HG03060 (cell line): ENCODE data around the gene DGKG.

Source experiments
- ATAC-seq: cut with Tn5 transposase; IDR thresholded peaks from one replicate; pipeline ENCODE4 v1.9.1; 2021; ENCODE audit warnings: low read depth, moderate number of reproducible peaks; ENCODE audit not compliant: unreplicated experiment

DGKG gene

DNA sequence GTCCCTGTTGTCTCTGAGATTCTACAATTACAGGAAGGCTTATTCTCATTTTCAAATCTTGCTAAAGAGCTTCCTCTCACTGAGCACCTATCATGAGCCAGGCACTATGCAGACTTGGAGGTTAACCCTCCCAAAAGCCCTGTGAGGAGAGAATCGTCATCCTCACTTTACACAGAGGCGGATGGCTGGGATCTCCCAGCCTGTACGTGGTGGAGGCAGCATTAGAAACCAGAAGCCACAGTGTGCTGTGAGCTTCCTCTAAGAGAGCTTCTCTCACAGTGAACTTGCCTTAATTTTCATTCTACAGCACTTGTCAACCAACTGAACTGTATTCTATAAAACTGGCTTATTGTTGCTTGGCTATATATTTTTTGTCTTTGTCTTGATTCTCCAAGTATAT lies 6.1 kb upstream of the DGKG start:
- ATAC-seq, result no peak

DNA sequence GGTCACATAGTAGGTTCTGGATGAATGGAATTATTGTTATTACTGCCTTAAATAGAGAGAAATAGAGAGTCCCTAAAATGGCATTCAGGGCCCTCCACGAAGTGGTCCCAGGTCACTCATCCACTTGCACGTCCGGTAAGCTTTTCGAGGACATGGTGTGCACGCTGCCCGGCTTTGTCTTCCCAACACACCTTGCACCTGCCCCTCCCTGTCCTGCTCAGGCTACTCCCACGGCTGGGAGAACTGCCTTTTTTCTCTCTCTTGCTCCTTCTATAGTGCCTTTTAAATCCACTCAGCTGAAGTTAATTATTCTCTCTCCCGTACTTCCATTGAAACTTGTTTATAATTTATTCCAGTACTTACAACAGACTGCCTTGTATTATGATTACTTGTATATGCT lies 5.6 kb upstream of the DGKG start:
- no peak for ATAC-seq

DNA sequence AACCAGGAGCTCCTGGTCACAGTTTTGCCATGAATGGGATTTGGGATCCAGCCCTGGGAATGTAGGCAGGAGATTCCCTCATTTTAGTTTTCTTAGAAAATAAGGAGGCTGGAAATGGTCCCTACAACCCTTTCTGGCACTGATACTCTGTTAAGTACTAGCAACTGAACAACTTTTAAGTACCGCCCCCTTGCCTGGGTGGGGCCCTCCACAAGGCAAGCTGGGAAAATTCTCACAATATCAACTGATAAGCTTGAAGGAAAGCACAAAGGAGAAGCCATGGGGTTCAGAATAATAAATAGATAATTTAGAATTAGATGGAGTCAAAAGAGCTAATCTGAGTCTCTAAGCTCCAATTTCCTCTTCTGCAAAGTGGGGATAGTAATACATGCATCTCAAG lies 4.2 kb upstream of the DGKG start:
- ATAC-seq, result no peak

DNA sequence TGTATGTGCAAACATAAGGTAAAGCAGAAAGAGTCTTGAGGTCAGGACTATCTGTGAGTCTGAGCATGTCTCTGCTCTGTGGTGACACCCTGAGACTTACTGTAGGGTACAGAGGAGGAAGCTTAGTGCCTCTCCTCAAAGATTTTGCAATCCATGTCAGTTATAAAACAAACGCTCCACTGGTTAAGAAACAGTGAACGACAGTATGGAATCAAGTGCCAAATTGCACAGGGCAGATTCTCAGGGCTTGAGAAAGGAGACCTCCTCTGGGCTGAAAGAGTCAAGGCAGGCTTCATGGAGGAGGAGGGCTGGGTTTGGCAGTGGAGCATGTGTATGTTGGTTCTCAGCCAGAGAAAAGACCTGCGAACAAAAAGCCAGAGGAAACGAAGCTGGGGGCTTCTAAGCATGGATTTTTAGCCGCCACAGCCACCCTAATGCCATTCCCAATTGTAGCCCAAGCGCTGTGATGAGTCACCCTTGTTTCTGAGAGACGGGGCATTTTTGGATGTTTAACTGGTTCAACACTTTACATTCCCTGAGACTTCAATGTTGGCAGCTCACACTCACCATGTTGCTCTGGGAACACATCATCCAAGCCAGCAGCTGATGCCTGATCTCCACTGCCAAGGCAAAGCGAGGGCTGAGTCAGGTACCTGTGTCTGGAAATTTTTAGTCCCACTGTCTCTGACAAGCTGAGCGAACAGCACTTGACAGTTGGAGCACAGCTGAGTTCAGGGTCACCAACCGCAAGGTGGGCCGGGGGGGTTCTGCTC lies 3.4 kb upstream of the DGKG start:
- no peak for ATAC-seq

DNA sequence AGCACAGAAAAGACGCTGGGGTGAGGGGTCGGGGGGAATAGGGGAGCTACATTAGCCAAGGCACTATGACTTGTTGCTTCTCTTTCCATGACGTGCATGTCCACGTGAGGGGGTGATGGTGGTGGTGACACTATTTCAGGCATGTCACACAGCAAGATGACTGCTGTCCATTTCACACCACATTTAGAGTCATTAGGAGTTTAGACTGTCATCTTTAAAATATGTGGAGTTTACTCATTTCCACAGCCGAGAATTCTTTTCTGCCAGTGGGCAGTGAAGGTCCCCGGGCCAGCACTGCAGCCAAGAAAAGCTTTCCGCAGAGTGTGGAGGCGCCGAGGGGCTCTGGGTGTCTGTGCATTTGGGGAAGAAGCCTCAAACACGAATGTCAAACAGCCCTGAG lies 954 bp upstream of the DGKG start:
- ATAC-seq, result no peak

DNA sequence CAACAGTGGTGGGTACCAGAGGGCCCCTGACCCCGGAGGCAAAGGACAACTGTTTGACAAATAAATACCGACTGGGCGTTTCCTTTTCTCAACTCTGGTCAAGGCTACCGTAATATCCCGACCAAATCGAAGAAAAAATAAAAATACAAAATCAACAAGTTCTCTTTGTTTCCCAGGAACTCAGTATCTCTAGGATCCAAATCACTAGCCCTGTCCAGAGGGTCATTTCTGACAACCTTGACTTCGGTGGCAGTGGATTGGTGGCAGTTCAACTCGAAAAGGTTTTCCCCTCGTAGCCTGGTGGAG lies 456 bp upstream of the DGKG start:
- no peak for ATAC-seq

DNA sequence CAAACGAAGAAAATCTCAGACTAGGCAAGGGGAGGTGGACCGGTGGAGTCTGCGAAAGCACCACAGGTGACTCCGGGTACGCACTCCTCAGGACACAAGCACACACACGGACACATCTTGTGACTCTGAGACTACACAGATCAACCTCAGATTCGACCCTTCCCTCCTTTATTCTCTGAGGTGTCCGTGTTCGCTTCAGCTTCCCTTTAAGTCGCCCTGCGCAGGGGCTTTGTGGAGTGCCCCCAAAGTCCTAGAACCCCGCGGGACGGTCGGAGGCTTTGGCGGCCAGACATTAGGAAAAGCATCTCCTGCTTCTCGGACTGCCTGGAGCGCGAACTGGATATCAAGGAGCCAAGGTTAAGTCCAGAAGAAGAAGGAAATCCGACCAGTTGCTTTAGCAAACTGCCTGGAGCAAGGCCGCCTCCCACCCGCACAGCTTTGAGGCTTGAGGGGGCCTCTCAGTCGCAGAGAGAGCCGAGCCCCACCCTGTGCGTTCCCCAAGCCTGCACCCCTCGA lies 730 bp downstream of the DGKG start:
- no peak for ATAC-seq

DNA sequence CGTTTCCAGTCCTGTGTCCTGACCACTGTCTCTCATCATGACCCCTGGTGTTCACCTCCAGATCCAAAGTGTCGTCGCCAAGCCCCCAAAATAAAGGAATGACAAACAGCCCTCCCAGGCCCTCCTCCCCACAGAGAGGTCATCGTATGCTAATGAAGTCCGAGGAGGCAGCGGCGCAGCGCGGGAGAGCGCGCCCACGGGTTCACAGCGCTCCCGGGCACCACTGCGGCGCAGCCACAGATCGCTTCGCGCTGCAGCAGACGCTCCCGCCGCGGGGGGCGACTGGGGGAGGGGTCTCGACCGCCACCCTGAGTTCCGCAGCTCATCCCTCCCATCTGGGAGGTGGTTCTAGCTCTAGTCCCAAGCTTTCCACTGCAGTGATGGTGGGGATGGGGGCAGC lies 1.3 kb downstream of the DGKG start:
- ATAC-seq, result no peak

DNA sequence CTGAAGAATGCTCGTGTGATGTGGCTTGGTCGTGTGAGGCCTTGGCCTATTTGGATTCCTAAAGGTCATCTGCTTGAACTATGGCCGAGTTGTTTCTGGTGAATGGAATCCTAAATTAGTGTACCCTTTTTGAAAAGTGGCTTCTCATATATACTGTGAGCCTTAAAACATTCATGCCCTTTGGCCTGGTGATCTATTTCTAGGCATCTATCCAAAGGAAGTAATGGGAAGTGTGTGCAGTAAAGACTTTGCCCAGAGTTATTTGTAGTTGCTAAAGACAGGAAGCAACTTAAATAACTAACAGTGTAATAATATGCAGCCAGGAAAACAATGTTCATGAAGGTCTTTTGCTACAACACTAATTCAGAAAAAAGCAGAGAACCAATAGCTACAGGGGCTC lies 3.0 kb downstream of the DGKG start:
- no peak for ATAC-seq

DNA sequence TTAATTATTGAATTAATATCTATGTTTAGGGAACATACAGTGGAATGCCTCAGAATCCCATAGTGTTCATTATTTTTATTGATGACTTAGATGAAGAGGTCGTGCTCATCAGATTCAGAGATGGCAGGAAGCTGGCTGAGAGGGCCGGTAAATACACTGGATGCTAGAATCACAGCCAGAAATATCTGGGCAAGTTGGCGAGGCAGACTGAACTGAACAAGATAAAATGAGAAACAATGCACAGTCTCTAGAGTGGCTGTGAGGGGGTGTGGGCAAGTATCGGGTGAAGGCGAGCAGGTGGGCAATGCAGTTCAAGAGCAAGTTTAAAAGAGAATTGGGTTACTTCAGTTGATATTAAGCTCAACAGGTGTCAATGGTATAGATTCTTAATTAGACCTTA lies 5.9 kb downstream of the DGKG start:
- no peak for ATAC-seq

DNA sequence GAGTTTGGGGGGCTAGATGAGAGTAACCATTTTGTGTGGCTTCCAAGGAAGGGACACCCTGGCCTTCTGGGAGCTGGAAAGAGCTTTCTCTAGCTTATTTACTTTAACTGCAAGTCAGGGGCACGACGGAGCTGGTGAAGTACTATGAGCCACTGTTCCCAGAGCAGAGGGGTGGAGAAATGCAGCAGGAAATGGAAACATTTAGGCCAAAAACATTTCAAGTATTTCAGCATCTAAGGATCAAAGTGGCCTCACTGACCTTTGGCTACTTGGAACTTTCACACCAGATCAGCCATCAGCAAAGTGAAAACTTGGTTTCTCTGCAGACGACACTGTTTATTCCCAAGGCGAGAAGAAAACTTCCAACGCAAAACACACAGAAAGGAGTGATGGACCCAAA lies 7.9 kb downstream of the DGKG start:
- no peak for ATAC-seq

DNA sequence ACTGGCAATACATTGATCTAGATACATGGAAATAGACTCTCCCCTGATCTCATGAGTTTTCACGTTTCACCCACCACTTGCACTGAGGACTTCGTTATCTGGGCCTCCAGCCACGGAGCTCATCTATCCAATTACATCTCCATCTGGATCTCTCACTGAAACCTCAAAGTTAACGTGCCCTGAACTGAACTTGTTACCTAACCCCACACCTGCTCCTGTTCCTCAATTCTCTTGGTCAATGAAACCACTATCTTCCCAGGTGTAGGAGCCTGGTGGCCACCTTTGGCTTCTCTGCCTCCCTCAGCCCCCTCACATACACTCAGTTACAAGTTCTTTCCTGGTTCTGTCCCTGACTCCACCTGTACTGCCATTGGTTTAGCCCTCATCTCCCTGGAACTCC lies 9.7 kb downstream of the DGKG start:
- no peak for ATAC-seq

DNA sequence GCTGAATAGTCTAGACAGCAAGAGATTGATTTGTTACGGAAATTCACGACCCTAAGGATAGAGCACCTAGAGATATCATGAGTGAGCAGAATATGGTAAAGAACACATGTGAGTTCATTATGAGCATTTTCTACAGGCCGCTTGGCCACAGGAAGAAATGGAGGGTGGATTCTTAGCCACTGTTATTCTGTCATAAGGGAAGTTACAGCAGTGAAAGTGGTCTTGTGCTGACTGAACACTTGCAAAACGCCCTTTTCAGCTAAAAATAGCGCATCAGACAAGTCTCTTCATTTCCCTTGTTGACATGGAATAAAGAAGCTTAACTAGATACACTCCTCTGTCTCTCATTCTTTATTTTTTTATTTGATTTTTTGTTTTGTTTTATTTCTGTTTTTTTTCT lies 19.8 kb downstream of the DGKG start:
- no peak for ATAC-seq

DNA sequence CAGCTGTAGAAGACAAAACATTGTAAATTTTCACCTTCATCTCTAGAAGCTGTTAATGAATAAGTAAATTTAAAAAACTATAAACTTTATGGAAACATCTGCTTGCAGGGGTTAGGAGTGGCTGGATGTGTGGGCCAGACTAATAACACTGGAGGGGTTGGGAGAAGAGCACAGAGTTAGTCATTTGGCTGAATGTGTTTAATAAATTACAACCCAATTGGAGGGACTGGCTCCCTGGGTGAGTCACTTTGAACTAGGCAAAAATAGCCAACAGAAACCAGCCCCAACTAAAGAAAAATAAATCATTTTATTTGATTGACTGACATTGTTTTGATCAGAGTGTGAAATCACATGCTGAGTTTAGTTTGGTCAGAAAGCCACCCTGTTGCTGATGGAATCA lies 21.8 kb downstream of the DGKG start:
- no peak for ATAC-seq

DNA sequence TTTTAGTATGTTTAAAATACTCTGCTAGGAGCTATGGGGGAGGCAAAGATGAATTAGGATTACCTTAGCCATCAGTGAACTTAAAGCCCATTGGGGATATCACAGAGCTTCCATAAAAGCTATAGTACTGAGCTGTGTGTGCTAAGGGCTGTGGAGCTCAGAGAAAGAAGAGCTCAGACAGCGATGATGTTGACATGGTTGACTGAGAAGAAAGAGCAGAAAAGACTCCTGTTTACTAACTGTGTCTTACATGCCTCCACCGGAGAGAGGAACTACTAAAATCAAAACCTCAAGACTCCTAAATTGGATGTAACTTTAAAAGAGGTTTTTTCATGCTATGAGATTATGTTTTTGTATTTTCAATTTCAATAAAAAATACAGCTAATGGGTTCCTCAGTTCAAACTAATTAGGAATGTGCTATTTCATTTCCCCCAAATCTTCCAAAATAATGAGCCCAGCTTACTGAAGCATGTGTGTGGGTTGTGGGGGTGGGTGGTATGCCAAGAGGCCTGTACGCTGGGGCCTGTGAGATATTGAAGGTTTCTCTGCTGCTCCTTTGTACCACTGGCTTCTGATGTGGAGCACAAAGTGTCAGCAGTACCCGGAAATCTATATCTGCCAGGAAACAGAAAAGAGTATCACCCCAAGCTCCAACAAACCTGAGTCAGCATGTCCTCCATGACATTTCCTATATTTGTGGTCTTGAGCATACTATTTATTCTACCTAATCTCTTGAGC lies 22.7 kb downstream of the DGKG start:
- ATAC-seq, result no peak

DNA sequence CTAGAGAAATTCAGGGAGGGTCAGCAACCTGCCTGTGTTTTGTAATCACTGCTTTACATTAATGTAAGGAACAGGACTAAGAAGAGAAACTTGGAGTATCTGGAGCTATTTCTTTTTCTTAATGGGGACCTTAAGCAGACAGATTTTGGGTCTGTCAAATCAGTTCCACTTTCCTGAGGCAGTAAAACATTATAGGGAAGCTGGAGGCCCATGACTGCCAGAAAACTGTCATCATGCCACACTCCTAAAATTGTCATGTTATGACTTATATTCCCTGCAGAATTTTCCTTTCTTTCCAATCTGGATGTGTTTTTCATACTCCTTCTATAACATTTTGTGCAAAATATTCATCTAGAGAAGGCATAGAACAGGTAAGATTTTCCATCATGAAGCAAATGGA lies 28.8 kb downstream of the DGKG start:
- no peak for ATAC-seq

DNA sequence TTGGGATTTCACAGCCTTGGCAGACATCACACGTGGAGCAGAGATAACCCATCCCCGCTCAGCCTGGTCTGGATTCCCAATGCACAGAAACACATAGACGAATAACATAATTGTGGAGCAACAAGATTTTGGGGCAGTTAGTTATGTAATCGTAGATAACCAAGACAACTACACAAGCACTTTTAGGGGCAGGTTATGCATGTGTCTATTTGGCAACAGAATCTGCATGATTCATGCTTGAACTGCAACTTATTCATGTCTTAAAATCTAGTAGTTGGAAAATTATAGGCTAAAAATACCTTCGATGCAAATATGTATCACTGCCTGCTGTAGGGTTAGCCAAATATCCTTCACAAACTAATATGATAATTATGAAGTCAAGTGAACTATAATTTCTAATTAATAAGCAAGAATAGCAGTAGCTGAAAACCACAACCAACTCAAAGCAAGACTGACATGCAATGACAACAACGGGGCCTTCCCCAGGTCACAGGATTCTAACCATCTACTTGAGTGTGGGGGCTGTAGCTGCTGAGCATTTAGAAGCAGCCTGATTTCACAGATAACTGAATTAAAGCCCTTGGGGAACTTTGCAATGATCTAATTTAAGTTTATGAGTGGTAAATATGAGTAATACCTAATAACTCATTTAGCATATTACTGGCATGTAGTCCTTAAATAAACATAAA lies 31.1 kb downstream of the DGKG start:
- ATAC-seq, result no peak

DNA sequence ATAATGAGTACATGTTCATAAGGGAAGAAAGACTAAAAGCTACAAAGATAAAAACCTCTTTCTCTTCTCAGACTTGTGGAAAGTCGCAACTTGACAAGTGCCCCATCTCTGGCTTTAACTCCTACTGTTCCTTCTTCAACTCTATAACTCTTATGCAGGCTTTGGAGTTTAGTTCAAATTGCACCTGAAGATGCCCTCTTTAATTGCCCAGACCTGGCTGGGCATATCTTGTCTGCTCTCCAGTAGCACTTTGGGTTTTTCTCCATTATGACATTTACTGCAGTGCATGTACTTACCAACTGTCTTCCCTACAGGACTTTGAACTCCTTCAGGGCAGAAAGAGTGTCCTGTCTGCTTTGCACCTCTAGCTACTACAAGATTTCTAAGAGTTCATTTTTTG lies 32.4 kb downstream of the DGKG start:
- ATAC-seq, result no peak

DNA sequence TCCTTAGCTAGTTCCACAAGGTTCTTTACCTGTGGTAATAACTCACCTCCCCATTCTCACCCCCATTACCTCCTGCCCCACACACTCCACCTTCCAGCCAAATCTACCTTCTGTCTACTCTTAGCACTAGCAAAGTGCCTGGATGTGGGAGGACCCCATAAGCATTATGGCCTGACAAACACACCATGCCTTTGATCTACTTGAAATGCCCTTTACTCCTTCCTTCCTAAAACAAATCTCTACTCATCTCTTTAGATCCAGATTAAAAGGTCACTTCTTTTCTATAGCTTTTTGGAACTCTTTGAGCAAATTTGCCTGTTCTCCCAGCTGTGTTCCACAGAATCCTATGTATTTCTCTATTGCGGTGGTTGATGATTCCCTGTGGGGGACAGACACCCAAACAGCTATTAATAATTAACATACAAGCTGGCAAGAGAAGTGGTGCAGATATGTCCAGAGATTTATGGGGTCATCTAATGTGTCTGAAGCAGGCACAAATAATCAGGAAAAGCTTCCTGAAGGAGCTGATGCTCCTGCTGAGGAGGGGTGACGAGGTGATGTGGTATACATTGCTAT lies 34.0 kb downstream of the DGKG start:
- no peak for ATAC-seq

DNA sequence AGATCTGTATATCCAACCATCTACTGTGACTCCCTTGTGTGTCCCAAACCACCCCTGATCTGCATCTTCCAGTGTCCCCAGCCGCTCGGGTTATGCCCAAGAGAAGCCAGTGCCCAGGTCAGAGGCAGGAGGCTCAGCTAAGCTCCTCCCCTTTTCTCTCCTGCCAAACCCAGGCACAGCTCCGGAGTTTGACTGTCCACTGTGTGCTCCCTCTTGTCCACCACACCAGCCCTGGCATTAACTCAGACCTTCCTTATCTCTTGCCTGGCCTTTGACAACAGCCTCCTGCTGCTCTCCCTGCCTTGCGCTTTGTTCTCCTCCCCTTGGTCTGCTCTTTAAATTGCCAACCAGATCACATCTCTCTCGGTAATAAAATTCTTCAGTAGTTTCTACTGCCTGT lies 39.3 kb downstream of the DGKG start:
- ATAC-seq, result no peak

DNA sequence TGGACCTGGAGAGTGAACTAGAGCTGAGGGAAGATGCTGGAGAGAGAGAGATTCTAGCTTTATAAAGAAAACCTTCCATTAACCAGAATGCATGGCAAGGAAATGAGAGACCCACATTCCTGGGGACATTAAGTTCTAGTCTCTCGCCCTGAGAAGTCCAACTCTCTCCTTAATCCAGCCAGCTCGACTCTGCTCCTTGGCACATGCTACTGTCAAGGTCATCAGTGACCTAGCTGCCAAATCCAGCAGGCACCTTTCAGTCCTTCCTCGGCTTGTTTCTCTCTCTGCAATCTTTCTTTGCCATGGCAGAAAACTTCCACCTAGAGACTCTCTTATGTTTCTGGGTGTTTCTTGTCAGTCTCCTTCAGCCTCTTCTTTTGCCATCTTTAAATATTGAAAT lies 40.3 kb downstream of the DGKG start:
- ATAC-seq, result no peak
